Testis (tissue), 2 donors: ENCODE measurements around the gene B3GNT3.

ENCODE experiments used
- POLR2A ChIP-seq: fragments of 450-650 bp; IDR thresholded peaks from one replicate; pipeline ENCODE4 v1.6.1; 2017; ENCODE audit warnings: antibody characterized with exemption, mild to moderate bottlenecking, moderate library complexity
- TF ChIP-seq, protein P1 (sequence below), 3 experiments: fragments of 450-650 bp in 2 of 3; fragments of 200-600 bp in 1 of 3; sonication (generic) in 1 of 3; IDR thresholded peaks; one replicate each; pipeline ENCODE4 v1.5.1; 2016 to 2019; ENCODE audit warnings: antibody characterized with exemption in 3 of 3, mild to moderate bottlenecking in 2 of 3, moderate library complexity in 1 of 3

- TF ChIP-seq, protein P1, sequence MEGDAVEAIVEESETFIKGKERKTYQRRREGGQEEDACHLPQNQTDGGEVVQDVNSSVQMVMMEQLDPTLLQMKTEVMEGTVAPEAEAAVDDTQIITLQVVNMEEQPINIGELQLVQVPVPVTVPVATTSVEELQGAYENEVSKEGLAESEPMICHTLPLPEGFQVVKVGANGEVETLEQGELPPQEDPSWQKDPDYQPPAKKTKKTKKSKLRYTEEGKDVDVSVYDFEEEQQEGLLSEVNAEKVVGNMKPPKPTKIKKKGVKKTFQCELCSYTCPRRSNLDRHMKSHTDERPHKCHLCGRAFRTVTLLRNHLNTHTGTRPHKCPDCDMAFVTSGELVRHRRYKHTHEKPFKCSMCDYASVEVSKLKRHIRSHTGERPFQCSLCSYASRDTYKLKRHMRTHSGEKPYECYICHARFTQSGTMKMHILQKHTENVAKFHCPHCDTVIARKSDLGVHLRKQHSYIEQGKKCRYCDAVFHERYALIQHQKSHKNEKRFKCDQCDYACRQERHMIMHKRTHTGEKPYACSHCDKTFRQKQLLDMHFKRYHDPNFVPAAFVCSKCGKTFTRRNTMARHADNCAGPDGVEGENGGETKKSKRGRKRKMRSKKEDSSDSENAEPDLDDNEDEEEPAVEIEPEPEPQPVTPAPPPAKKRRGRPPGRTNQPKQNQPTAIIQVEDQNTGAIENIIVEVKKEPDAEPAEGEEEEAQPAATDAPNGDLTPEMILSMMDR (IDR thresholded peaks at IDR 0.05), result no peak
- TF ChIP-seq POLR2A, result no peak
Observed at GRCh38 chr19:17812099-17812498, 17.2 kb downstream of the B3GNT3 start.
